Astrocyte (in vitro differentiated cells and primary cell): ENCODE results near the gene MICALL2. TPM values are rescaled to one million over a fixed set of nuclear protein-coding genes. Genes with fewer than 3 reads are reported as not detected.

Experiments
- DNase-seq: peaks from one replicate; pipeline ENCODE4 v3.0.0-alpha.2; 2010; ENCODE audit warnings: low read depth
- FAIRE-seq: peaks from 2 replicates; lab custom pipeline; 2011; peaks lifted over from hg19 to GRCh38; lab: Jason Lieb, UNC
- H2AFZ ChIP-seq: 2 replicates; pipeline ENCODE4 v1.6.0; 2012; ENCODE audit warnings: low read depth, low read length, inconsistent platforms
- H3K27ac ChIP-seq: 2 replicates; pipeline ENCODE4 v1.5.1; 2011; ENCODE audit warnings: low read depth, low read length, inconsistent platforms
- H3K27me3 ChIP-seq: 2 replicates; pipeline ENCODE4 v1.6.0; 2011; ENCODE audit warnings: low read length, inconsistent platforms; ENCODE audit not compliant: insufficient read depth
- H3K36me3 ChIP-seq: 2 replicates; pipeline ENCODE4 v1.5.1; 2011; ENCODE audit warnings: low read length, inconsistent platforms; ENCODE audit not compliant: insufficient read depth
- H3K4me1 ChIP-seq: 2 replicates; pipeline ENCODE4 v1.5.1; 2011; ENCODE audit warnings: low read length, inconsistent platforms; ENCODE audit not compliant: insufficient read depth
- H3K4me2 ChIP-seq: 2 replicates; pipeline ENCODE4 v1.6.0; 2012; ENCODE audit warnings: low read length, inconsistent platforms
- H3K4me3 ChIP-seq: 2 replicates; pipeline ENCODE4 v1.5.1; 2011; ENCODE audit warnings: low read depth, mild to moderate bottlenecking, low read length, inconsistent platforms; ENCODE audit not compliant: insufficient read depth
- H3K79me2 ChIP-seq: 2 replicates; pipeline ENCODE4 v1.6.0; 2012; ENCODE audit warnings: mild to moderate bottlenecking, low read length, inconsistent platforms; ENCODE audit not compliant: insufficient read depth
- H3K9ac ChIP-seq: 2 replicates; pipeline ENCODE4 v1.6.0; 2012; ENCODE audit warnings: mild to moderate bottlenecking, low read length, inconsistent platforms
- H3K9me3 ChIP-seq: 2 replicates; pipeline ENCODE4 v1.5.1; 2012; ENCODE audit warnings: low read depth, mild to moderate bottlenecking, low read length, inconsistent platforms; ENCODE audit not compliant: insufficient read depth
- H4K20me1 ChIP-seq: 2 replicates; pipeline ENCODE4 v1.6.0; 2012; ENCODE audit warnings: low read length, inconsistent platforms; ENCODE audit not compliant: insufficient read depth
- H3K27ac Mint-ChIP-seq: one replicate; pipeline ENCODE4 v1.8.0; 2021; ENCODE audit warnings: mild to moderate bottlenecking, mixed read lengths; ENCODE audit not compliant: unreplicated experiment
- H3K27me3 Mint-ChIP-seq: one replicate; pipeline ENCODE4 v1.8.0; 2021; ENCODE audit warnings: low read depth, mixed read lengths; ENCODE audit not compliant: unreplicated experiment
- H3K36me3 Mint-ChIP-seq: one replicate; pipeline ENCODE4 v1.8.0; 2021; ENCODE audit warnings: low read depth, mixed read lengths; ENCODE audit not compliant: unreplicated experiment
- H3K4me1 Mint-ChIP-seq: one replicate; pipeline ENCODE4 v1.8.0; 2021; ENCODE audit warnings: low read depth, mixed read lengths; ENCODE audit not compliant: unreplicated experiment
- H3K4me3 Mint-ChIP-seq: one replicate; pipeline ENCODE4 v1.8.0; 2021; ENCODE audit warnings: mild to moderate bottlenecking, moderate library complexity, mixed read lengths; ENCODE audit not compliant: unreplicated experiment
- H3K9me3 Mint-ChIP-seq: one replicate; pipeline ENCODE4 v1.8.0; 2021; ENCODE audit warnings: mild to moderate bottlenecking, mixed read lengths; ENCODE audit not compliant: unreplicated experiment
- EZH2 ChIP-seq: IDR thresholded peaks from 2 replicates; pipeline ENCODE4 v1.6.1; 2012; ENCODE audit warnings: mild to moderate bottlenecking, low read length, inconsistent platforms; ENCODE audit not compliant: insufficient read depth
- total RNA-seq: library from RNA; stranded (reverse); gene quantifications from 2 replicates; pipeline ENCODE4 v1.2.1, GENCODE V29; 2021
- TF ChIP-seq, protein P1 (sequence below): IDR thresholded peaks from 2 replicates; pipeline ENCODE4 v1.5.1; 2011; ENCODE audit warnings: low read depth, mild to moderate bottlenecking, inconsistent platforms, low read length, moderate library complexity; ENCODE audit not compliant: insufficient read depth

MICALL2 gene
- total RNA-seq, 1 donor from 2014 or later: 43.4 TPM

DNA sequence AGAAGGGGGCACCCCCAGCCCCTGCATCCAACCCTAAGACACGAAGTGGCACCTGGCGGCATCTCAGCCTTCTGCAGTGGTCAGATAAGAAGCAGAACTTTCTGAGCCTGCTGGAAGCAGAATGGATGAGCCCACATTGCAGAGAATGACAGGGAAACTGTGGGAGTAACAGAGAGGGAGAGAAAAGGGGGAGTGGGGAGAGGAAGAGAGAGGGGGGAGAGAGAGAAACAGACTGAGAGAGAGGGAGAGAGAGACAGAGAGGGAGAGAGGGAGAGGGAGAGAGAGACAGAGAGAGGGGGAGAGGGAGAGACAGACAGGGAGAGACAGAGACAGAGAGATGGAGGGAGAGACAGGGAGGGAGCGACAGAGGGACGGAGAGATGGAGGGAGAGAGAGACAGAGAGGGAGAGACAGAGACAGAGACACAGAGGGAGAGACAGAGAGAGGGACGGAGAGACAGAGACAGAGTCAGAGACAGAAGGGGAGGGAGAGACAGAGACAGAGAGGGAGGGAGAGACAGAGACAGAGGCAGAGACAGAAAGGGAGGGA is 35.9 kb downstream of the MICALL2 start:
- Histone ChIP-seq H3K79me2 (no peaks in the 10 kb centered on the region), H3K4me1 (peaks cover 3% of the 10 kb centered on the region), H3K4me2 (no peak overlapping the region), H3K27ac (no peak overlapping the region), H3K4me3 (no peak overlapping the region), H2AFZ (no peak overlapping the region), H3K36me3 (no peaks in the 10 kb centered on the region), H3K9ac (no peak overlapping the region), H3K27me3 (peaks cover 6% of the 10 kb centered on the region), H4K20me1 (no peaks in the 10 kb centered on the region), H3K9me3 (no peaks in the 10 kb centered on the region)
- H3K36me3 Mint-ChIP-seq: no peaks in the 10 kb centered on the region
- DNase-seq (no peak), FAIRE-seq (no peak)
- no peak for TF ChIP-seq EZH2
- TF ChIP-seq, protein P1, sequence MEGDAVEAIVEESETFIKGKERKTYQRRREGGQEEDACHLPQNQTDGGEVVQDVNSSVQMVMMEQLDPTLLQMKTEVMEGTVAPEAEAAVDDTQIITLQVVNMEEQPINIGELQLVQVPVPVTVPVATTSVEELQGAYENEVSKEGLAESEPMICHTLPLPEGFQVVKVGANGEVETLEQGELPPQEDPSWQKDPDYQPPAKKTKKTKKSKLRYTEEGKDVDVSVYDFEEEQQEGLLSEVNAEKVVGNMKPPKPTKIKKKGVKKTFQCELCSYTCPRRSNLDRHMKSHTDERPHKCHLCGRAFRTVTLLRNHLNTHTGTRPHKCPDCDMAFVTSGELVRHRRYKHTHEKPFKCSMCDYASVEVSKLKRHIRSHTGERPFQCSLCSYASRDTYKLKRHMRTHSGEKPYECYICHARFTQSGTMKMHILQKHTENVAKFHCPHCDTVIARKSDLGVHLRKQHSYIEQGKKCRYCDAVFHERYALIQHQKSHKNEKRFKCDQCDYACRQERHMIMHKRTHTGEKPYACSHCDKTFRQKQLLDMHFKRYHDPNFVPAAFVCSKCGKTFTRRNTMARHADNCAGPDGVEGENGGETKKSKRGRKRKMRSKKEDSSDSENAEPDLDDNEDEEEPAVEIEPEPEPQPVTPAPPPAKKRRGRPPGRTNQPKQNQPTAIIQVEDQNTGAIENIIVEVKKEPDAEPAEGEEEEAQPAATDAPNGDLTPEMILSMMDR: no peak
- H3K4me1 Mint-ChIP-seq: no peaks in the 10 kb centered on the region
- peaks cover 3% of the 10 kb centered on the region for H3K9me3 Mint-ChIP-seq
- peaks cover 29% of the 10 kb centered on the region for H3K27me3 Mint-ChIP-seq
- H3K27ac Mint-ChIP-seq: peak overlapping the region; percentile 53
- no peak overlapping the region for H3K4me3 Mint-ChIP-seq

DNA sequence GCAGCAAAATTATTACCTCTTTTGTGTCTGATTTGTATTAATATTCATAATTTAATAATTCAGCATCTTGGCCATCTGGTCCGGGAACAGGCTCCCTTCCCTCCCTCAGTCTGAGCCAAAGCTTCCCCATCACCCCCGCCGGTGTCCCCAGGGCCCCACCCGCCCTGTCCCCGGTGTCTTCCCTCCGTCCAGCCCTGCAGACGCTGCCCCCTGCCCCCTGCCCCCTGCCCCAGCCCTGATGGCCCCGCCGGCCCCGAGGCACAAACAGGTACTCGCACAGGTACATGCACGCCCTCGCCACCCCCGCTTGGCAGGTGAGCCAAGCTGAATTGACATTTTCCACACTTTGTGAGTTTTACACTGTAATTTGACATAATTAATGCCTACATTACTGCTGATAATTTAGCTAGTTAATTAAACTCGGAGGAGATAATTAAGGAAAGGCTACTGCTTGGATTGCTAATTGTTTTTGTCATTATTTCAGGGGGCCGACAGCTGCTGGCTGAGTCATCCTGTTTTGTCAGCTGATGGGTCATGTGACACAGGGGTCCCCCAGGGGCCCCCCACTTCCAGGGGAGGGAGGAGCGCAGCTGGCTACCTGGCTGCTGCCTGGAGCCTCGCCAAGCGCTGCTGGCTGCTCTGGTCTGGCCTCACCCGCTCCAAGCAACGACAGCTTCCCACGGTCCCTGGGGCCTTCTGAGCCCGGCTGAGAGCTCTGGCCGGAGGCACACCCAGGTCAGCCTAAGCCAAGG is 36.6 kb downstream of the MICALL2 start:
- Histone ChIP-seq H3K79me2 (no peaks in the 10 kb centered on the region), H3K36me3 (no peaks in the 10 kb centered on the region), H3K9ac (no peak overlapping the region), H3K27ac (no peak overlapping the region), H3K4me2 (no peak overlapping the region), H4K20me1 (no peaks in the 10 kb centered on the region), H3K4me3 (no peak overlapping the region), H2AFZ (no peak overlapping the region), H3K4me1 (peaks cover 8% of the 10 kb centered on the region), H3K27me3 (peaks cover 6% of the 10 kb centered on the region), H3K9me3 (no peaks in the 10 kb centered on the region)
- H3K4me1 Mint-ChIP-seq: no peaks in the 10 kb centered on the region
- peak overlapping the region; percentile 53 for H3K27ac Mint-ChIP-seq
- H3K9me3 Mint-ChIP-seq: peaks cover 3% of the 10 kb centered on the region
- DNase-seq (no peak), FAIRE-seq (no peak)
- no peak for TF ChIP-seq EZH2
- TF ChIP-seq, protein P1: no peak
- no peaks in the 10 kb centered on the region for H3K36me3 Mint-ChIP-seq
- H3K27me3 Mint-ChIP-seq: peaks cover 28% of the 10 kb centered on the region
- H3K4me3 Mint-ChIP-seq: no peak overlapping the region

DNA sequence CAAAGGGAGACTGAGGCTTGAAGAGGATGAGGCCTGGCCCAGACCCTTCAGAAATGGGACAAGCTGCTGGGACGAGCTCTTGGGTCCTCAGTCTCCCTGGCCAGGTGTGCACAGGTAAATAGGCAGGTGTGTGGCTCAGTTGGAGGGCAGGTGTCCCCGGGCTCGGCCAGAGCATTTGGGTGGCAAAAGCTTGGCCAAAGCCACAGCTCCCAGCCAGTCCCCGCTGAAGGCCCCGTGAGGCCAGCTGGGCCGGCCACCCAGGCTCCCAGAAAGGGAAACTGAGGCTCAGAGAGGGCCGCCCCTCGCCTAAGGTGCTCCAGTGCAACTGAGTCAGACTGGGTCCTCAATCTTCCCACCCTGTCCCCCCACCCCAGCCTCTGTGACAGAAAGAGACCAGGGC is 37.3 kb downstream of the MICALL2 start:
- H3K36me3 ChIP-seq: no peaks in the 10 kb centered on the region
- H3K79me2 ChIP-seq: no peaks in the 10 kb centered on the region
- no peaks in the 10 kb centered on the region for H3K9me3 ChIP-seq
- H3K27me3 ChIP-seq: peaks cover 6% of the 10 kb centered on the region
- Mint-ChIP-seq H3K4me3 (no peak overlapping the region), H3K9me3 (peaks cover 3% of the 10 kb centered on the region), H3K36me3 (no peaks in the 10 kb centered on the region), H3K4me1 (peaks cover 5% of the 10 kb centered on the region), H3K27me3 (peaks cover 34% of the 10 kb centered on the region), H3K27ac (no peak overlapping the region)
- H3K4me3 ChIP-seq: no peak overlapping the region
- FAIRE-seq (no peak), DNase-seq (no peak)
- no peaks in the 10 kb centered on the region for H4K20me1 ChIP-seq
- no peak overlapping the region for H2AFZ ChIP-seq
- no peak overlapping the region for H3K4me2 ChIP-seq
- H3K27ac ChIP-seq: no peak overlapping the region
- peaks cover 9% of the 10 kb centered on the region for H3K4me1 ChIP-seq
- TF ChIP-seq, protein P1: no peak
- TF ChIP-seq EZH2: no peak
- no peak overlapping the region for H3K9ac ChIP-seq
